MM.1S (cell line): ENCODE data around the gene HOXA11.

ENCODE experiments used
- CTCF ChIP-seq: fragments of 300-600 bp; sonication (generic); IDR thresholded peaks from 2 replicates; pipeline ENCODE4 v1.5.1; 2016; ENCODE audit warnings: antibody characterized with exemption, low read length, mixed read lengths
- EZH2 ChIP-seq: fragments of 300-600 bp; sonication (generic); optimal IDR thresholded peaks from 2 replicates; pipeline ENCODE3; 2017; ENCODE audit warnings: low read depth, mild to moderate bottlenecking, antibody characterized with exemption, low read length, mixed read lengths
- EZH2phosphoT487 ChIP-seq: fragments of 300-600 bp; sonication (generic); IDR thresholded peaks from 2 replicates; pipeline ENCODE4 v1.6.1; 2018; ENCODE audit warnings: antibody characterized with exemption, low read length

GRCh38 chr7:27134392-27134791 lies 50.6 kb downstream of the HOXA11 start:
- TF ChIP-seq EZH2 (no peak), CTCF (no peak), EZH2phosphoT487 (no peak)
